ENCODE results near the gene AUTS2.

- TF ChIP-seq TAF1 (IDR thresholded peaks at IDR 0.05; ENCODE audit: low read depth, low read length): no peak
- TF ChIP-seq POLR2AphosphoS5 (IDR thresholded peaks at IDR 0.05; ENCODE audit: low read depth, low read length): no peak
- no peak for TF ChIP-seq POLR2A (IDR thresholded peaks at IDR 0.05; ENCODE audit: low read depth, low read length)
- no peak for TF ChIP-seq SPI1 (IDR thresholded peaks at IDR 0.05; ENCODE audit: low read depth, low read length)
These were observed 1171.9 kb downstream of the AUTS2 start for GRCh38 chr7:70770154-70770553.

All from GM12891 (cell line).